PC-9 (cell line): Measurements from ENCODE around the gene AGAP1. TPM values are rescaled to one million over a fixed set of nuclear protein-coding genes. Genes with fewer than 3 reads are reported as not detected.

ENCODE experiments used
- BruUV-seq: library from RNA; stranded (reverse); fragments of 400-500 nt; replicated peaks from 2 replicates; lab custom pipeline; 2021; lab: Mats Ljungman, UMichigan
- CTCF ChIA-PET: fragments of 300-600 bp; sonication (Branson Sonifier 250); formaldehyde crosslinking; loops from one replicate; lab custom pipeline; 2022; ENCODE audit warnings: antibody characterized with exemption; lab: Charles Lee
- POLR2A ChIA-PET: fragments of 300-600 bp; sonication (Branson Sonifier 250); formaldehyde crosslinking; loops from one replicate; lab custom pipeline; 2022; ENCODE audit warnings: antibody characterized with exemption; ENCODE audit not compliant: unreplicated experiment; lab: Charles Lee
- DNase-seq, 2 experiments: peaks; one replicate each; pipeline versions ENCODE4 v3.0.0 to v3.0.0-alpha.2; 2015 to 2022; ENCODE audit warnings: mixed read lengths in 1 of 2
- H2AFZ ChIP-seq: fragments of 200-600 bp; sonication (generic); 2 replicates; pipeline ENCODE4 v1.8.1; 2017; ENCODE audit warnings: antibody characterized with exemption
- H3F3A ChIP-seq: fragments of 200-600 bp; sonication (generic); 2 replicates; pipeline ENCODE4 v1.8.1; 2017; ENCODE audit warnings: antibody characterized with exemption, mild to moderate bottlenecking, low read depth; ENCODE audit not compliant: insufficient read depth
- H3K27ac ChIP-seq: fragments of 200-600 bp; sonication (generic); 2 replicates; pipeline ENCODE4 v1.6.1; 2016; ENCODE audit warnings: mixed run types
- H3K27me3 ChIP-seq: fragments of 200-600 bp; sonication (generic); 2 replicates; pipeline ENCODE4 v1.6.1; 2016; ENCODE audit warnings: low read depth, mixed run types; ENCODE audit not compliant: insufficient read depth
- H3K36me3 ChIP-seq: fragments of 200-600 bp; sonication (generic); 2 replicates; pipeline ENCODE4 v1.6.1; 2016; ENCODE audit warnings: low read depth, mixed run types
- H3K4me1 ChIP-seq: fragments of 200-600 bp; sonication (generic); replicated peaks from 2 replicates; pipeline ENCODE4 v1.6.1; 2016; ENCODE audit warnings: mixed run types; ENCODE audit not compliant: insufficient read depth
- H3K4me2 ChIP-seq: fragments of 200-600 bp; sonication (generic); 2 replicates; pipeline ENCODE4 v1.6.1; 2017; ENCODE audit warnings: mixed run types
- H3K4me3 ChIP-seq: fragments of 200-600 bp; sonication (generic); 2 replicates; pipeline ENCODE4 v1.6.1; 2016; ENCODE audit warnings: mixed run types
- H3K79me2 ChIP-seq: fragments of 200-600 bp; sonication (generic); 2 replicates; pipeline ENCODE4 v1.6.1; 2017; ENCODE audit warnings: low read depth, mixed run types
- H3K9me2 ChIP-seq: fragments of 200-600 bp; sonication (generic); 2 replicates; pipeline ENCODE4 v1.8.1; 2017; ENCODE audit warnings: mild to moderate bottlenecking; ENCODE audit not compliant: insufficient read depth
- H3K9me3 ChIP-seq: fragments of 200-600 bp; sonication (generic); 2 replicates; pipeline ENCODE4 v1.8.1; 2016; ENCODE audit warnings: low read depth; ENCODE audit not compliant: insufficient read depth
- H4K20me1 ChIP-seq: fragments of 200-600 bp; sonication (generic); 2 replicates; pipeline ENCODE4 v1.8.1; 2017; ENCODE audit not compliant: insufficient read depth
- EZH2 ChIP-seq: fragments of 200-600 bp; sonication (generic); IDR thresholded peaks from 2 replicates; pipeline ENCODE4 v1.8.0; 2017; ENCODE audit warnings: antibody characterized with exemption, low read depth
- intact Hi-C: fragments of 100-400 bp; cut with micrococcal nuclease; formaldehyde crosslinking; loops from one replicate; pipeline ENCODE4 v1.10.0; 2022; ENCODE audit not compliant: unreplicated experiment
- total RNA-seq: library from RNA; stranded (reverse); gene quantifications from 2 replicates; pipeline ENCODE4 v1.2.3, GENCODE V29; 2021
- TF ChIP-seq, protein P1 (sequence below): fragments of 200-600 bp; sonication (generic); conservative IDR thresholded peaks from 2 replicates; pipeline ENCODE4 v1.6.1; 2017; ENCODE audit warnings: mixed run types, antibody characterized with exemption, mild to moderate bottlenecking, moderate library complexity

AGAP1 gene
- total RNA-seq, 1 experiment from 2014 or later, result 91.4 TPM

DNA sequence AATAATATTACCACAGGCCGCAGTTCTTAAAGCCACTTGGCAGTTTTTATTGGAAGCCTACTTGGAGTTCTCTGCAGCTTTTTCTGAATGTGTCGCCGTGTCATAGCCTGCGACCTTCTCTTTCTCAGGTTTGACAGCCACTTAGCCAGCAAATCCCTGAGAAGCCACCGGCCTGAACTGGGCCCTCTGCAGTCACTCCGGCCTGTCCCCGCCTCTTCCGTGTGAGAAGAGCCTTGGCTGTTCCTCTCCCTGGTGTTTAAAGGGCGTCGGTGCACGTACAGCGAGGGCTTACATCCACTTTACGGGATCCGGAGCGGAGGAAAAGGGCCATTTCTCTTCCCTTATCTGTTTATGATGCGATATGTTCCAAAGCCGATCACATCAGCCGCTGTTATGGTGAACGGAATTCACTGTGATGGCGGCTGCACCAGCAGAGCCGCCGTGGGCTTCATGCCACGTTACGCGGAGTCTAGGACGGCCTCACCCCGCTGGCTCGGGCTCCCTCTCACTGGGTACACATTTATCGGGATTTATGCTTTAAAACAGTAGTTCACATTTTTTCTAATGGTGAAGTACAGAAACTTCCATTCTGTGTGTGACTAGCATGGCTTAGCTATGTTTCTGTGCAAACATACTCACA lies 607.6 kb downstream of the AGAP1 start:
- peaks cover 9% of the 10 kb centered on the region; the same call in 1 of the 2 replicates for H4K20me1 ChIP-seq
- H2AFZ ChIP-seq, result no peak overlapping the region
- no peaks in the 10 kb centered on the region for H3K79me2 ChIP-seq
- no peaks in the 10 kb centered on the region for H3K27me3 ChIP-seq
- no peaks in the 10 kb centered on the region for H3K4me1 ChIP-seq
- H3K4me3 ChIP-seq, result no peak overlapping the region
- H3K4me2 ChIP-seq, result no peak overlapping the region
- no peaks in the 10 kb centered on the region for H3K36me3 ChIP-seq
- ChIA-PET POLR2A (no interaction called here), CTCF (no interaction called here)
- H3K9me3 ChIP-seq, result no peaks in the 10 kb centered on the region
- TF ChIP-seq, protein P1, sequence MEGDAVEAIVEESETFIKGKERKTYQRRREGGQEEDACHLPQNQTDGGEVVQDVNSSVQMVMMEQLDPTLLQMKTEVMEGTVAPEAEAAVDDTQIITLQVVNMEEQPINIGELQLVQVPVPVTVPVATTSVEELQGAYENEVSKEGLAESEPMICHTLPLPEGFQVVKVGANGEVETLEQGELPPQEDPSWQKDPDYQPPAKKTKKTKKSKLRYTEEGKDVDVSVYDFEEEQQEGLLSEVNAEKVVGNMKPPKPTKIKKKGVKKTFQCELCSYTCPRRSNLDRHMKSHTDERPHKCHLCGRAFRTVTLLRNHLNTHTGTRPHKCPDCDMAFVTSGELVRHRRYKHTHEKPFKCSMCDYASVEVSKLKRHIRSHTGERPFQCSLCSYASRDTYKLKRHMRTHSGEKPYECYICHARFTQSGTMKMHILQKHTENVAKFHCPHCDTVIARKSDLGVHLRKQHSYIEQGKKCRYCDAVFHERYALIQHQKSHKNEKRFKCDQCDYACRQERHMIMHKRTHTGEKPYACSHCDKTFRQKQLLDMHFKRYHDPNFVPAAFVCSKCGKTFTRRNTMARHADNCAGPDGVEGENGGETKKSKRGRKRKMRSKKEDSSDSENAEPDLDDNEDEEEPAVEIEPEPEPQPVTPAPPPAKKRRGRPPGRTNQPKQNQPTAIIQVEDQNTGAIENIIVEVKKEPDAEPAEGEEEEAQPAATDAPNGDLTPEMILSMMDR, result no peak
- no peak for TF ChIP-seq EZH2
- no TSS peak for BruUV-seq
- no peak for DNase-seq
- H3F3A ChIP-seq, result no peaks in the 10 kb centered on the region
- intact Hi-C loops, result no loop called here
- no peak overlapping the region for H3K27ac ChIP-seq
- H3K9me2 ChIP-seq, result no peaks in the 10 kb centered on the region

DNA sequence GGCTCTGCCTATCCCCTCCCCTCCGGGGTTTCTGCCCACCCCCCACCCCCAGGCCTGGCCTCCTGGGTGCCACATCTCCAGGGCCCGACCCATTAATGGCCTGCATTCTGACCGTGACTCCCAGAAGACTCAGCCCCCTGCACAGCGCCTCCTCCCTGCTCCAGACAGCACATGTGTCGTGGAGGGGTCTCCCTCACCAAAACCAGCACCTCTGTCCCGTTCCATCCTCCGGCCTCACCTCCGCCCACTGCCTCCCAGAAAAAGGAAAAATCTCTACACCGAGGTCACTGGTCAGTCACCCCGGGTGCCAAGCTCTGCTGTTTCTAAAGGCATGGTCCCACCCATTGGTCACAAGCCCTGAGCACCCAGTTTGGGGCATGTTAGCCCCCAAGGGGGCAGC lies 609.1 kb downstream of the AGAP1 start:
- Histone ChIP-seq H3K27ac (no peak overlapping the region), H3F3A (no peaks in the 10 kb centered on the region), H3K9me2 (no peaks in the 10 kb centered on the region), H3K79me2 (no peaks in the 10 kb centered on the region), H3K4me1 (no peaks in the 10 kb centered on the region), H3K4me3 (no peak overlapping the region), H2AFZ (no peak overlapping the region), H3K9me3 (no peaks in the 10 kb centered on the region), H3K4me2 (no peak overlapping the region), H4K20me1 (peaks cover 19% of the 10 kb centered on the region; the same call in 1 of the 2 replicates), H3K36me3 (no peaks in the 10 kb centered on the region), H3K27me3 (no peaks in the 10 kb centered on the region)
- ChIA-PET POLR2A (no interaction called here), CTCF (no interaction called here)
- BruUV-seq, result no TSS peak
- intact Hi-C loops, result no loop called here
- DNase-seq, result no peak
- TF ChIP-seq EZH2, result no peak
- TF ChIP-seq, protein P1, result no peak

DNA sequence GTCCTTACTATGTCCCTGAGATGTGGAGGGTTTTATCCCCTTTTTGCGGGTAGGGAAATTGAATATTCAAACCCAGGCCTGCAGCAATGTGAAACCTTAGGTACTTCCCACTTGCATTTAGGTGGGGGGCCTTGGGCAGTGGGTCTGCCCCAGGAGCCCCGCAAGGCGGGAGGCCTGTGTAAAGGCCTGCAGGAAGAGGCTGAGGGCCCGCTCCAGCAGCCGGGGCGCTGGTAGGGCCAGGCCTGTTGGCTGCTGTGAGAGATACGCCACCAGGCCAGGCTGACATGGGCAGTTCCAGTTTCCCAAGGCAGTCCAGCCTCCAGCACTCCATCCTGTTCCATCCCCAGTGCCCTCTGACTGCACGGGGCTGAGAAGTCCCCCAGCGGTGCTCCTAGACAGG lies 610.1 kb downstream of the AGAP1 start:
- H4K20me1 ChIP-seq, result peaks cover 20% of the 10 kb centered on the region; the same call in 1 of the 2 replicates
- BruUV-seq, result no TSS peak

More for the DNA sequence above, 610.1 kb downstream of the AGAP1 start:
- no peaks in the 10 kb centered on the region for H3K9me2 ChIP-seq
- no peak overlapping the region for H3K27ac ChIP-seq
- no peaks in the 10 kb centered on the region for H3K4me1 ChIP-seq
- H3K9me3 ChIP-seq, result no peaks in the 10 kb centered on the region
- H3K36me3 ChIP-seq, result no peaks in the 10 kb centered on the region
- no peak overlapping the region for H3K4me2 ChIP-seq
- H3K27me3 ChIP-seq, result no peaks in the 10 kb centered on the region
- ChIA-PET CTCF (no interaction called here), POLR2A (no interaction called here)
- no peaks in the 10 kb centered on the region for H3F3A ChIP-seq
- H3K79me2 ChIP-seq, result no peaks in the 10 kb centered on the region
- H2AFZ ChIP-seq, result no peak overlapping the region
- intact Hi-C loops, result no loop called here
- TF ChIP-seq, protein P1, result no peak
- TF ChIP-seq EZH2, result no peak
- no peak for DNase-seq
- no peak overlapping the region for H3K4me3 ChIP-seq
